Astrocyte of the cerebellum (primary cell): Measurements from ENCODE around the gene ZMIZ2.
"Not testable (repeated sequence)": the region's sequence is repeated elsewhere in the genome, so short reads cannot be mapped to it uniquely, and the experiment has no call there.

Source experiments
- DNase-seq: peaks from one replicate; pipeline ENCODE4 v3.0.0-alpha.2; 2011; ENCODE audit warnings: low read depth
- H3K4me3 ChIP-seq: 2 replicates; pipeline ENCODE4 v1.5.1; 2011; ENCODE audit warnings: mild to moderate bottlenecking, low read depth, low read length, moderate library complexity
- CTCF ChIP-seq: IDR thresholded peaks from 2 replicates; pipeline ENCODE4 v1.5.1; 2012; ENCODE audit warnings: low read length, low read depth, moderate library complexity, mild to moderate bottlenecking; ENCODE audit errors: missing control alignments
- in situ Hi-C: cut with HindIII; loops from 2 replicates; pipeline ENCODE4 v1.10.0; 2017; ENCODE audit warnings: low sequenced_read_pairs

Gene ZMIZ2

DNA sequence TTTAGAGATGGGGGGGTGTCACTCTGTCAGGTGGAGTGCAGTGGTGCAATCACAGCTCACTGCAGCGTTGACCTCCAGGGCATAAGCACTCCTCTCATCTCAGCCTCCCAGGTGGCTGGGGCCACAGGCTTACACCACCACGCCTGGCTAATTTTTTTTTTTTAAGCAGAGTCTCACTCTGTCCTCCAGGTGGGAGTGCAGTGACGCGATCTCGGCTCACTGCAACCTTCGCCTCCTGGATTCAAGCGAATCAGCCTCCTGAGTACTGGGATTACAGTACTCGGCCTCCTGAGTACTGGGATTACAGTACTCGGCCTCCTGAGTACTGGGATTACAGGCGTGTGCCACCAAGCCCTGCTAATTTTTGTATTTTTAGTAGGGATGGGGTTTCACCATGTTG is 24.2 kb downstream of the ZMIZ2 start:
- no peak for DNase-seq
- H3K4me3 ChIP-seq = no peak overlapping the region
- TF ChIP-seq CTCF = no peak
- in situ Hi-C loops = no loop called here

DNA sequence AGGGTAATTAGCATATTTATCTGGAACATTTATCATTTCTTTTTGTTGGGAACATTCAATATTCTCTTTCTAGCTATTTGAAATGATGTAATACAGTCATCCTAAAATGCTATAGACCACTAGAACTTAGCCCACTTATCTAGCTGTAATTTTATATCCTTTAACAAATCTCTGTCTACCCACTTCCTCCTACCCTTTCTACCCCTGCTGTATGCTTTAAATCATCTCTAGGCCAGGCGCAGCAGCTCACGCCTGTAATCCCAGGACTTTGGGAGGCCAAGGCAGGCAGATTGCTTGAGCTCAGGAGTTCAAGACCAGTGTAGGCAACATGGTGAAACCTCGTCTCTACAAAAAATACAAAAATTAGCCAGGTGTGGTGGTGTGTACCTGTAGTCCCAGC is 25.8 kb downstream of the ZMIZ2 start:
- DNase-seq, in situ Hi-C loops, H3K4me3 ChIP-seq: not testable (repeated sequence)

- DNase-seq = no peak
- in situ Hi-C loops = no loop called here
- no peak overlapping the region for H3K4me3 ChIP-seq
- no peak for TF ChIP-seq CTCF
Measured at GRCh38 chr7:44775383-44776107, 26.9 kb downstream of the ZMIZ2 start.

- no peak for TF ChIP-seq CTCF
- DNase-seq = no peak
- in situ Hi-C loops = no loop called here
- no peak overlapping the region for H3K4me3 ChIP-seq
Measured at GRCh38 chr7:44776211-44776610, 27.6 kb downstream of the ZMIZ2 start.

DNA sequence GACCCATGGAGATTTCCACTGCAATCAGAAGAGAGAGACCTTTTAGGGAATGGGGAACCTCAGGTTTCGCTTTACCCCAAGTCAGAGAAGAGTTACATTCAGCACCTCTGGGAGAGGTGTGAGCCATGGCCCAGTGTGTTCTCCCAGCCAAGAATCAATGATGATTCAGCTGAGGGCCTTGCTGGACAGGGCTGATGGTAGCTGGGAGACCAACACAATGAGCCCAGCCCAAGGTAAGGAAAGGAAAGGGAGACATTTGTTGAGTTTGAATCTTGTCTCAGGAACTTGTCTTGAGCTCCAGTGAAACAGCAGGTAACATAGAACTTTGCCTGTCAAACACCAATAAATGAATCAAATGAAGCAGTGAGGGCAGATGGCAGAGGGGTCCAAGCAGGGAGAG is 33.8 kb downstream of the ZMIZ2 start:
- TF ChIP-seq CTCF = no peak
- in situ Hi-C loops = no loop called here
- H3K4me3 ChIP-seq = no peak overlapping the region
- no peak for DNase-seq

GRCh38 chr7:44783407-44783806 is 34.8 kb downstream of the ZMIZ2 start:
- H3K4me3 ChIP-seq = no peak overlapping the region
- in situ Hi-C loops = no loop called here
- no peak for DNase-seq
- TF ChIP-seq CTCF = no peak

- no peak for TF ChIP-seq CTCF
- no peak overlapping the region for H3K4me3 ChIP-seq
- DNase-seq = no peak
- in situ Hi-C loops = no loop called here
Measured at GRCh38 chr7:44784364-44784763, 35.7 kb downstream of the ZMIZ2 start.

GRCh38 chr7:44785218-44785617 is 36.6 kb downstream of the ZMIZ2 start:
- DNase-seq, in situ Hi-C loops: not testable (repeated sequence)

More at GRCh38 chr7:44785218-44785617, 36.6 kb downstream of the ZMIZ2 start:
- H3K4me3 ChIP-seq = not testable (repeated sequence)
